Liver (tissue), 9 donors: ENCODE results near the gene ASIC2. TPM values are rescaled to one million over a fixed set of nuclear protein-coding genes. Genes with fewer than 3 reads are reported as not detected.

Source experiments
- DNase-seq: peaks from one replicate; pipeline ENCODE4 v3.0.0-alpha.2; 2017; ENCODE audit warnings: low spot score
- H3K27ac ChIP-seq, 2 donors: one replicate each; pipeline ENCODE4 v1.7.0; 2013; ENCODE audit warnings: inconsistent platforms in 2 of 2, low read length in 2 of 2, control low read depth in 1 of 2, low read depth in 1 of 2, mild to moderate bottlenecking in 1 of 2
- H3K27me3 ChIP-seq, 4 donors: one replicate each; pipeline versions ENCODE4 v1.6.1 to v1.7.0; 2013; ENCODE audit warnings: low read length in 3 of 4, inconsistent platforms in 1 of 4, mild to moderate bottlenecking in 1 of 4, moderate library complexity in 1 of 4; ENCODE audit not compliant: control insufficient read depth in 4 of 4, insufficient read depth in 4 of 4
- H3K36me3 ChIP-seq, 4 donors: one replicate each; pipeline versions ENCODE4 v1.6.1 to v1.7.0; 2013; ENCODE audit warnings: low read length in 3 of 4, mild to moderate bottlenecking in 3 of 4, low read depth in 1 of 4, moderate library complexity in 1 of 4; ENCODE audit not compliant: control insufficient read depth in 4 of 4, insufficient read depth in 3 of 4
- H3K4me1 ChIP-seq, 4 donors: one replicate each; pipeline versions ENCODE4 v1.6.1 to v1.7.0; 2013; ENCODE audit warnings: low read length in 3 of 4, mild to moderate bottlenecking in 3 of 4, moderate library complexity in 1 of 4; ENCODE audit not compliant: control insufficient read depth in 4 of 4, insufficient read depth in 4 of 4
- H3K4me3 ChIP-seq, 3 donors: one replicate each; pipeline versions ENCODE4 v1.6.1 to v1.7.0; 2013; ENCODE audit warnings: low read length in 3 of 3, control low read depth in 1 of 3, low read depth in 1 of 3, mild to moderate bottlenecking in 1 of 3
- H3K9ac ChIP-seq, 2 donors: one replicate each; pipeline ENCODE4 v1.7.0; 2013; ENCODE audit warnings: low read length in 2 of 2, mild to moderate bottlenecking in 2 of 2, moderate library complexity in 2 of 2, control low read depth in 1 of 2, low read depth in 1 of 2
- H3K9me3 ChIP-seq, 4 donors: one replicate each; pipeline versions ENCODE4 v1.6.1 to v1.7.0; 2013; ENCODE audit warnings: low read length in 3 of 4; ENCODE audit not compliant: control insufficient read depth in 4 of 4
- ATF3 ChIP-seq: IDR thresholded peaks from 2 replicates; pipeline ENCODE4 v1.6.1; 2016; ENCODE audit warnings: antibody characterized with exemption
- HNF4G ChIP-seq: IDR thresholded peaks from 2 replicates; pipeline ENCODE4 v1.6.1; 2016; ENCODE audit warnings: antibody characterized with exemption
- MAX ChIP-seq: IDR thresholded peaks from 2 replicates; pipeline ENCODE4 v1.6.1; 2016; ENCODE audit warnings: antibody characterized with exemption
- NR2F2 ChIP-seq: IDR thresholded peaks from 2 replicates; pipeline ENCODE4 v1.6.1; 2016; ENCODE audit warnings: antibody characterized with exemption
- RAD21 ChIP-seq, 2 donors: IDR thresholded peaks; 2 replicates each; pipeline ENCODE4 v1.6.1; 2016; ENCODE audit warnings: antibody characterized with exemption in 2 of 2, mild to moderate bottlenecking in 2 of 2
- REST ChIP-seq: IDR thresholded peaks from 2 replicates; pipeline ENCODE4 v1.6.1; 2016; ENCODE audit warnings: antibody characterized with exemption, mild to moderate bottlenecking
- RXRA ChIP-seq, 2 donors: IDR thresholded peaks; 2 replicates each; pipeline ENCODE4 v1.6.1; 2017 to 2018; ENCODE audit warnings: antibody characterized with exemption in 2 of 2, mild to moderate bottlenecking in 1 of 2
- YY1 ChIP-seq: IDR thresholded peaks from 2 replicates; pipeline ENCODE4 v1.6.1; 2016; ENCODE audit warnings: antibody characterized with exemption, mild to moderate bottlenecking
- WGBS: extraction: QIAGEN DNeasy Blood & Tissue Kit; methylation state at CpG from one replicate; pipeline ENCODE4 v1.1.7; 2013; 5-methylcytosine and 5-hydroxymethylcytosine counted together
- polyA plus RNA-seq, 2 donors: library from polyadenylated mRNA; stranded (reverse) in 1 of 2; unstranded in 1 of 2; fragments of 200-250 nt in 1 of 2; fragments of >200 nt in 1 of 2; fragmentation: Nextera tagmentation in 1 of 2; extraction: Ambion mirVana in 1 of 2; gene quantifications; one replicate each; pipeline versions ENCODE4 v1.2.1 to v1.2.3, GENCODE V29; 2013 to 2015
- total RNA-seq, 2 donors: library from RNA; depleted of rRNA; stranded (reverse); fragments of >200 nt; gene quantifications; one replicate each; pipeline ENCODE4 v1.2.3, GENCODE V29; 2014
- donor health status: healthy.
- donor health status: healthy.
- donor health status: healthy.
- donor health status: healthy.
- donor health status: healthy.

Gene ASIC2
- total and polyA plus RNA-seq, 4 donors: under 0.01 TPM; not detected in 3

GRCh38 chr17:33297643-33298042, 4.5 kb upstream of the ASIC2 start (continued):
- TF ChIP-seq REST (no peak), RXRA (IDR thresholded peaks at IDR 0.05) (no peak)

GRCh38 chr17:33294994-33295393, 1.9 kb upstream of the ASIC2 start:
- no peak overlapping the region for H3K4me3 ChIP-seq
- no peak for TF ChIP-seq ATF3
- TF ChIP-seq HNF4G: no peak
- no peak for TF ChIP-seq MAX
- TF ChIP-seq YY1: no peak
- H3K9ac ChIP-seq: no peak overlapping the region
- H3K9me3 ChIP-seq: peaks cover 0 to 5% (median 2%) of the 10 kb centered on the region in 4 donors
- H3K36me3 ChIP-seq: no peaks in the 10 kb centered on the region
- 41% methylated on average over 1 of the region's 1 CpG for WGBS
- H3K27ac ChIP-seq: no peak overlapping the region
- peaks cover 0 to 25% (median 5%) of the 10 kb centered on the region in 4 donors for H3K27me3 ChIP-seq
- peaks cover 0 to 13% (median under 1%) of the 10 kb centered on the region in 4 donors for H3K4me1 ChIP-seq
- DNase-seq: no peak

- H3K36me3 ChIP-seq: no peaks in the 10 kb centered on the region
- H3K9me3 ChIP-seq: no peaks in the 10 kb centered on the region
- peak overlapping the region in 1 of 3 donors; percentile 16 for H3K4me3 ChIP-seq
- no peak overlapping the region for H3K9ac ChIP-seq
- DNase-seq: no peak
- peaks cover 0 to 13% (median under 1%) of the 10 kb centered on the region in 4 donors for H3K4me1 ChIP-seq
- no peak for TF ChIP-seq NR2F2
- no peak for TF ChIP-seq ATF3
- TF ChIP-seq RAD21 (IDR thresholded peaks at IDR 0.05): no peak
- TF ChIP-seq REST: no peak
- TF ChIP-seq YY1: no peak
- H3K27ac ChIP-seq: no peak overlapping the region
- WGBS: 2% methylated on average over 72 of the region's 72 CpGs
- peaks cover 0 to 28% (median 7%) of the 10 kb centered on the region in 4 donors for H3K27me3 ChIP-seq
Observed at GRCh38 chr17:33292201-33292980, 704 bp downstream of the ASIC2 start.
